Measurements from ENCODE around the gene HDHD2. TPM values are rescaled to one million over a fixed set of nuclear protein-coding genes. Genes with fewer than 3 reads are reported as not detected.

Gene HDHD2
- total RNA-seq, 1 donor = 4.0 TPM

DNA sequence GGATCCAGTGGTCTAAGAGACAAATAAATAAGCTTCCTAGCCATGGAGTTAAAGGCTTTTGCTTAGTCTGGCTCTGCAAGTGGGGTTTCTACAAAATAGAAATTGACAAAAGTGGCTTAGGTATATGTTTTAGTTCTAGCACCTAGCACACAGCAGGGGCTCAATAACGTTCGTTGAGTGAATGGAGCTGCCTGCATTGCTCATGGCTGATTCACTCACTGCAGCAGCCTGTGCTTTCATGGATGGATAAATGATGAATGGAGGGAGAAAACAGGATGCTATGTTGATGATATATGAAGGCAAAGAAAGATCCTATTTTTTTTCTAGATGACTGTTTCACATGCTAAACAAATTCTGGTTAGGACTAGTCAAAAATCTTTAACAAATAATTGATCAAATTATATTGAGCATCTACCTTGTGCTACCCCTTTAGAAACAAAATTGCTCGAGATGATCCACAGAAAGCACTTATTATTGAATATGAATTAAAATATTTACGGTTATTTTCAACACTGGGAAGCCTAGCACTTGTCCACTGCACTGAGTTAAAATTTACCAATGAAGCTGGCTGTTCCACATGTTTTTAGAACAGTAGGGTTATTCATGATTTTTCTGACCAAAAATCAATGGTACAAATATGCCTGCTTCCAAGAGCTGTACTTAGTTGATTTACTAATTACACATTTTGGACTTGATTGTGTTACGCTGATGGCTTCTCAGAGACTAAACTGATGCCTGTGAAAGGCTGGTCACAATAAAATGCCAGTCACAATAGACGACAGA lies 39.6 kb downstream of the HDHD2 start:
- Histone ChIP-seq H3K9me3 (ENCODE audit: low read depth, low read length) (no peaks in the 10 kb centered on the region), H3K4me3 (ENCODE audit: low read length) (no peak overlapping the region), H3K4me1 (ENCODE audit: insufficient read depth, low read length) (no peaks in the 10 kb centered on the region), H3K27me3 (ENCODE audit: insufficient read depth, low read length) (no peaks in the 10 kb centered on the region)

DNA sequence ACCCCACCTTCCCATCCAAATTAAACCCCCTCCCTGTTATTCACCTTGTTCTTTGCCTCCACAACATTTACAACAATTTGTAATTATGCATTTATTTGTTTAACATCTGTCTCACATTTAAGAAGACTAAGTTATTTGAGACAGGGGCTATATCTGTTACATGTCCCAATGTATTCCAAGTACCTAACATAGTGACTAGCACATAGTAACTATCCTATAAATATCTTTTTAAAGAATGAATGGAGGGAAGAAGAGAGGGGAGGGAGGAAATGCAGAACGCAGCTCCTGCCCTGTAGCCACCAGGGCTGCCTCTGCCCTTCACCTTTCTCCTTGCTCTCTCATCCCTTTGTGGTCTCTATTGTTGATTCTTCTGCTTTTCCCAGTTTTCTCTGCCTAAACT lies 40.6 kb downstream of the HDHD2 start:
- Histone ChIP-seq H3K4me1 (ENCODE audit: insufficient read depth, low read length) (no peaks in the 10 kb centered on the region), H3K27me3 (ENCODE audit: insufficient read depth, low read length) (no peaks in the 10 kb centered on the region), H3K4me3 (ENCODE audit: low read length) (no peak overlapping the region)

GRCh38 chr18:47108998-47109405 lies 41.3 kb downstream of the HDHD2 start:
- Histone ChIP-seq H3K4me1 (ENCODE audit: insufficient read depth, low read length) (no peaks in the 10 kb centered on the region), H3K27me3 (ENCODE audit: insufficient read depth, low read length) (no peaks in the 10 kb centered on the region), H3K9me3 (ENCODE audit: low read depth, low read length) (no peaks in the 10 kb centered on the region), H3K4me3 (ENCODE audit: low read length) (no peak overlapping the region)

More for the DNA sequence above, 40.6 kb downstream of the HDHD2 start:
- H3K9me3 ChIP-seq (ENCODE audit: low read depth, low read length) = no peaks in the 10 kb centered on the region

DNA sequence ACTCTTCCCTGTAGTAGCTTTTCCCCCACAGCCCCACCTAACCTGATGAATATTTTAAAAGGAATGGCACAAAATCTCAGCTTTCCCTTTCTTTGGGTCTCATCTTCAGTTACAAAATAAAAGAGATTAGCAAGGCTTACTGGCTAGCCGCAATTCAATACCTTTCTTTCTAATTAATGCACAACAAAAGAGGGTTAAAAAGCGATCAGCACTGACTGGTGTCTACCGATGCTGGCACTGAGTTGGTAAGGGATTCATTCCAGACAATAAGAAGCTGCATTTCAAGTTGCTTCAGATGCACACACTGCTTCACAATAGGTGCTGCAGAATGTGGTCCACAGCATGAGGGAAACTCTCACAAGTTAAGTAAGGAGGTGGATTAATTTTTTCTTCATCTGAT lies 41.9 kb downstream of the HDHD2 start:
- no peaks in the 10 kb centered on the region for H3K4me1 ChIP-seq (ENCODE audit: insufficient read depth, low read length)
- H3K4me3 ChIP-seq (ENCODE audit: low read length) = no peak overlapping the region
- H3K27me3 ChIP-seq (ENCODE audit: insufficient read depth, low read length) = no peaks in the 10 kb centered on the region
- H3K9me3 ChIP-seq (ENCODE audit: low read depth, low read length) = no peaks in the 10 kb centered on the region

- Histone ChIP-seq H3K4me1 (ENCODE audit: insufficient read depth, low read length) (no peaks in the 10 kb centered on the region), H3K4me3 (ENCODE audit: low read length) (no peak overlapping the region), H3K9me3 (ENCODE audit: low read depth, low read length) (no peaks in the 10 kb centered on the region), H3K27me3 (ENCODE audit: insufficient read depth, low read length) (no peaks in the 10 kb centered on the region)
Measured at GRCh38 chr18:47100212-47100831, 50.0 kb downstream of the HDHD2 start.

- Histone ChIP-seq H3K4me1 (ENCODE audit: insufficient read depth, low read length) (no peaks in the 10 kb centered on the region), H3K27me3 (ENCODE audit: insufficient read depth, low read length) (no peaks in the 10 kb centered on the region), H3K4me3 (ENCODE audit: low read length) (no peak overlapping the region), H3K9me3 (ENCODE audit: low read depth, low read length) (no peaks in the 10 kb centered on the region)
Measured at GRCh38 chr18:47095810-47096209, 54.5 kb downstream of the HDHD2 start.

- no peaks in the 10 kb centered on the region for H3K4me1 ChIP-seq (ENCODE audit: insufficient read depth, low read length)
- H3K9me3 ChIP-seq (ENCODE audit: low read depth, low read length) = no peaks in the 10 kb centered on the region
- H3K27me3 ChIP-seq (ENCODE audit: insufficient read depth, low read length) = no peaks in the 10 kb centered on the region
- H3K4me3 ChIP-seq (ENCODE audit: low read length) = no peak overlapping the region
Measured at GRCh38 chr18:47087676-47088075, 62.6 kb downstream of the HDHD2 start.

- H3K9me3 ChIP-seq (ENCODE audit: low read depth, low read length) = no peaks in the 10 kb centered on the region
- no peaks in the 10 kb centered on the region for H3K27me3 ChIP-seq (ENCODE audit: insufficient read depth, low read length)
- no peak overlapping the region for H3K4me3 ChIP-seq (ENCODE audit: low read length)
- H3K4me1 ChIP-seq (ENCODE audit: insufficient read depth, low read length) = no peaks in the 10 kb centered on the region
Measured at GRCh38 chr18:47081578-47081977, 68.7 kb downstream of the HDHD2 start.

GRCh38 chr18:47080872-47081271 lies 69.4 kb downstream of the HDHD2 start:
- Histone ChIP-seq H3K4me3 (ENCODE audit: low read length) (no peak overlapping the region), H3K9me3 (ENCODE audit: low read depth, low read length) (no peaks in the 10 kb centered on the region), H3K4me1 (ENCODE audit: insufficient read depth, low read length) (no peaks in the 10 kb centered on the region), H3K27me3 (ENCODE audit: insufficient read depth, low read length) (no peaks in the 10 kb centered on the region)

DNA sequence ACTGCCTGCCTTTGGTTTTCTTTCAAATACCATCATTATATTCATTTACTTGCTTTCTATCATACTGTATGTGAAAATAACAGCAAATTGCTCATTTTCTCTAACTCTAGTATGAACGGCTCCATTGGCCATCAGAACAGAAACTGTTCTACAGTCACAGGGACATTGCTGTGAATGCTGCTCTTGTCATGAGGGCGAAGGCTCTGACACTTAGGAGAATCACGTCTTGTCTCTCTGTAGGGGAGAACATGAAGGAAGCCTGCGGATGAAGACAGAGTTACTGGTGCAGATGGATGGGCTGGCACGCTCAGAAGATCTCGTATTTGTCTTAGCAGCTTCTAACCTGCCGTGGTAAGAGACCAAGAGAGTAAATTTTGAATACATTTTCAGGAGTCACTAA lies 73.2 kb downstream of the HDHD2 start:
- Histone ChIP-seq H3K27me3 (ENCODE audit: insufficient read depth, low read length) (no peaks in the 10 kb centered on the region), H3K4me1 (ENCODE audit: insufficient read depth, low read length) (no peaks in the 10 kb centered on the region), H3K9me3 (ENCODE audit: low read depth, low read length) (no peaks in the 10 kb centered on the region), H3K4me3 (ENCODE audit: low read length) (no peak overlapping the region)

DNA sequence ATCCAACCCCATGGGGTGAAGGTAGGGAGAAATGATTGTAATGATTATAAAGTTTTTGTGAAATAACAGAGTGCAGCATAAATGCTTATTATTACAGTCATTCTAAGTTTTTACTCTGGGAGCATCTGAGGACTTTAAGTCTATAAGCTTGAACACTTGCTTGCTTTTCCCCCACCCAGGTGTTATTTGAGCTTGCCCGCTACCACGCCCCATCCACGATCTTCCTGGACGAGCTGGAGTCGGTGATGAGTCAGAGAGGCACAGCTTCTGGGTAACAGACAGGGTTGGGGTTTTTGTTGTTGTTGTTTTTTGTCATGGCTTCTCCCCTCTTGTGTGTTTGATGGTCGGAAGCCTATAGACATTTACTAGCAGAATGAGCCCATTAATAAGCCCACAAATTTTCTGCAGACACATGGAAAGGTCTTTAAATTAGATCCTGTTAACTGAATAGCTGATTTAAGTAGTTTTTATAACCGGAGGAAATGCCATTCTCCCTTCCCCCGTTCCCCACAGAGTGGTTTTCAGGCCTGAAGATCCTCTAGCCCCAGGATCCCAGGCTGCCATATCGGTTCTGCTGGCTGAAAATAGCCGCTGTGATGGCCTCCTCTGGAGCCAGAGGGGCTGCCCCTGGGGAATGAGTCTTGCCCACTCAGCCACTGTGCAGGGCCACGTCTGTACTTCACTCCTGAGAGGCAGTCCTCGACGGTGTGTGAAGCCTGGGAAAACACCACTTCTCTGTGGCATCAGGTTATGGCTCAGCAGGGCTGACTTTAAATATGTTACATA lies 75.0 kb downstream of the HDHD2 start:
- Histone ChIP-seq H3K9me3 (ENCODE audit: low read depth, low read length) (no peaks in the 10 kb centered on the region), H3K27me3 (ENCODE audit: insufficient read depth, low read length) (no peaks in the 10 kb centered on the region), H3K4me3 (ENCODE audit: low read length) (no peak overlapping the region), H3K4me1 (ENCODE audit: insufficient read depth, low read length) (no peaks in the 10 kb centered on the region)

- Histone ChIP-seq H3K9me3 (ENCODE audit: low read depth, low read length) (no peaks in the 10 kb centered on the region), H3K27me3 (ENCODE audit: insufficient read depth, low read length) (no peaks in the 10 kb centered on the region)
Measured at GRCh38 chr18:47067648-47068047, 82.7 kb downstream of the HDHD2 start.

GRCh38 chr18:47063096-47063495 lies 87.2 kb downstream of the HDHD2 start:
- no peaks in the 10 kb centered on the region for H3K27me3 ChIP-seq (ENCODE audit: insufficient read depth, low read length)
- H3K9me3 ChIP-seq (ENCODE audit: low read depth, low read length) = no peaks in the 10 kb centered on the region

More at GRCh38 chr18:47067648-47068047, 82.7 kb downstream of the HDHD2 start:
- no peak overlapping the region for H3K4me3 ChIP-seq (ENCODE audit: low read length)
- H3K4me1 ChIP-seq (ENCODE audit: insufficient read depth, low read length) = no peaks in the 10 kb centered on the region

GRCh38 chr18:47062471-47062870 lies 87.8 kb downstream of the HDHD2 start:
- H3K27me3 ChIP-seq (ENCODE audit: insufficient read depth, low read length) = no peaks in the 10 kb centered on the region
- H3K4me3 ChIP-seq (ENCODE audit: low read length) = no peak overlapping the region
- H3K9me3 ChIP-seq (ENCODE audit: low read depth, low read length) = no peaks in the 10 kb centered on the region
- H3K4me1 ChIP-seq (ENCODE audit: insufficient read depth, low read length) = no peaks in the 10 kb centered on the region

More at GRCh38 chr18:47063096-47063495, 87.2 kb downstream of the HDHD2 start:
- Histone ChIP-seq H3K4me3 (ENCODE audit: low read length) (no peak overlapping the region), H3K4me1 (ENCODE audit: insufficient read depth, low read length) (no peaks in the 10 kb centered on the region)

All from mononuclear cell (primary cell).